GM12878 (cell line): ENCODE results near the gene FOLR2. TPM values are rescaled to one million over a fixed set of nuclear protein-coding genes. Genes with fewer than 3 reads are reported as not detected.

Experiments used
- ATAC-seq: fragments of 200-7000 bp; cut with Tn5 transposase; 3 replicates; pipeline ENCODE4 v1.9.1; 2020; ENCODE audit warnings: mild to moderate bottlenecking, moderate library complexity
- BruUV-seq: library from RNA; stranded (reverse); fragments of 400-500 nt; replicated peaks from 2 replicates; lab custom pipeline; 2021; lab: Mats Ljungman, UMichigan
- CTCF ChIA-PET: fragments of 300-600 bp; sonication (Branson Sonifier 250); formaldehyde crosslinking; extraction: SDS; loops from one replicate; lab custom pipeline; 2021; ENCODE audit warnings: inconsistent platforms; lab: Yijun Ruan, JAX
- POLR2A ChIA-PET: fragments of 350-600 bp; formaldehyde crosslinking; extraction: SDS; loops from one replicate; lab custom pipeline; 2021; ENCODE audit warnings: inconsistent platforms; lab: Charles Lee
- RAD21 ChIA-PET: fragments of 300-600 bp; sonication (Branson Sonifier 250); formaldehyde crosslinking; loops from one replicate; lab custom pipeline; 2023; ENCODE audit warnings: antibody characterized with exemption; ENCODE audit not compliant: unreplicated experiment; lab: Charles Lee
- SMC1A ChIA-PET: fragments of 300-600 bp; sonication (Branson Sonifier 250); formaldehyde crosslinking; loops from one replicate; lab custom pipeline; 2023; ENCODE audit not compliant: unreplicated experiment, uncharacterized antibody; lab: Charles Lee
- DNase-seq: peaks from one replicate; pipeline ENCODE4 v3.0.0-alpha.2; 2011; ENCODE audit warnings: low read depth, low spot score
- FAIRE-seq: peaks from 3 replicates; lab custom pipeline; 2011; peaks lifted over from hg19 to GRCh38; lab: Jason Lieb, UNC
- H2AFZ ChIP-seq: 2 replicates; pipeline ENCODE4 v1.6.0; 2011; ENCODE audit warnings: low read depth, low read length, control low read depth; ENCODE audit not compliant: control insufficient read depth
- H3K27ac ChIP-seq: 2 replicates; pipeline ENCODE4 v1.5.1; 2011; ENCODE audit warnings: control low read depth; ENCODE audit not compliant: control insufficient read depth, insufficient read depth
- H3K27me3 ChIP-seq, 2 experiments: replicated peaks in 1 of 2; 2 replicates each; pipeline versions ENCODE4 v1.6.0 to v1.6.1; 2011; ENCODE audit warnings: low read length in 1 of 2; ENCODE audit not compliant: control insufficient read depth in 2 of 2, insufficient read depth in 2 of 2
- H3K36me3 ChIP-seq, 2 experiments: 2 replicates each; pipeline ENCODE4 v1.5.1; 2011; ENCODE audit warnings: low read length in 1 of 2; ENCODE audit not compliant: control insufficient read depth in 2 of 2, insufficient read depth in 2 of 2
- H3K4me1 ChIP-seq: 2 replicates; pipeline ENCODE4 v1.6.1; 2011; ENCODE audit warnings: mild to moderate bottlenecking, low read length, moderate library complexity, mixed read lengths; ENCODE audit not compliant: control insufficient read depth, insufficient read depth
- H3K4me2 ChIP-seq: 2 replicates; pipeline ENCODE4 v1.6.0; 2011; ENCODE audit warnings: control low read depth; ENCODE audit not compliant: control insufficient read depth, insufficient read depth
- H3K4me3 ChIP-seq: fragments of 200-600 bp; sonication (generic); 2 replicates; pipeline ENCODE4 v1.5.1; 2016
- H3K79me2 ChIP-seq: 2 replicates; pipeline ENCODE4 v1.6.0; 2011; ENCODE audit warnings: low read length; ENCODE audit not compliant: control insufficient read depth, insufficient read depth
- H3K9ac ChIP-seq: 2 replicates; pipeline ENCODE4 v1.8.0; 2011; ENCODE audit warnings: low read length, control low read depth, mixed read lengths; ENCODE audit not compliant: control insufficient read depth, insufficient read depth
- H3K9me3 ChIP-seq: replicated peaks from 3 replicates; pipeline ENCODE4 v1.5.1; 2011; ENCODE audit warnings: mild to moderate bottlenecking, low read length; ENCODE audit not compliant: control insufficient read depth, insufficient read depth
- H4K20me1 ChIP-seq: 2 replicates; pipeline ENCODE4 v1.6.0; 2011; ENCODE audit not compliant: control insufficient read depth, insufficient read depth
- EP300 ChIP-seq, 2 experiments: fragments of 150-350 bp in 1 of 2; IDR thresholded peaks; 2 replicates each; pipeline ENCODE4 v1.6.1; 2011 to 2012; ENCODE audit warnings: low read depth in 2 of 2, low read length in 2 of 2, borderline replicate concordance in 1 of 2, improper control_type of control experiment in 1 of 2, inconsistent platforms in 1 of 2; ENCODE audit not compliant: control insufficient read depth in 1 of 2
- LARP7 ChIP-seq: fragments of 450-650 bp; IDR thresholded peaks from 2 replicates; pipeline ENCODE4 v1.6.1; 2017; ENCODE audit warnings: mild to moderate bottlenecking
- MAX ChIP-seq: IDR thresholded peaks from 2 replicates; pipeline ENCODE4 v1.6.1; 2012; ENCODE audit warnings: low read depth, low read length, improper control_type of control experiment
- NFIC ChIP-seq: IDR thresholded peaks from 2 replicates; pipeline ENCODE4 v1.6.1; 2012; ENCODE audit warnings: low read depth, mild to moderate bottlenecking, inconsistent platforms, low read length, moderate library complexity
- NKRF ChIP-seq: fragments of 450-650 bp; conservative IDR thresholded peaks from 2 replicates; pipeline ENCODE4 v1.6.1; 2017; ENCODE audit warnings: mild to moderate bottlenecking, moderate library complexity
- NR2F1 ChIP-seq: fragments of 450-650 bp; conservative IDR thresholded peaks from 2 replicates; pipeline ENCODE4 v1.6.1; 2017; ENCODE audit warnings: mild to moderate bottlenecking
- SMAD1 ChIP-seq: fragments of 450-650 bp; IDR thresholded peaks from 2 replicates; pipeline ENCODE4 v1.6.1; 2018; ENCODE audit warnings: mild to moderate bottlenecking, low read depth; ENCODE audit not compliant: partially characterized antibody
- SMARCA5 ChIP-seq: fragments of 450-650 bp; IDR thresholded peaks from 2 replicates; pipeline ENCODE4 v1.6.1; 2017; ENCODE audit warnings: mild to moderate bottlenecking
- SRF ChIP-seq, 2 experiments: IDR thresholded peaks; 2 replicates each; pipeline ENCODE4 v1.6.1; 2011; ENCODE audit warnings: low read depth in 2 of 2, low read length in 2 of 2, mild to moderate bottlenecking in 1 of 2, moderate library complexity in 1 of 2
- STAT1 ChIP-seq: fragments of 450-650 bp; conservative IDR thresholded peaks from 2 replicates; pipeline ENCODE4 v1.6.1; 2014; ENCODE audit warnings: antibody characterized with exemption, mild to moderate bottlenecking
- ZNF274 ChIP-seq: IDR thresholded peaks from one replicate; pipeline ENCODE4 v1.8.0; 2011; ENCODE audit not compliant: insufficient read length, insufficient read depth
- WGBS: methylation state at CpG from one replicate; pipeline ENCODE4 v1.1.6; 2016; ENCODE audit warnings: low lambda C conversion rate; ENCODE audit not compliant: insufficient replicate concordance, insufficient coverage; ENCODE audit errors: missing lambda C conversion rate; 5-methylcytosine and 5-hydroxymethylcytosine counted together
- in situ Hi-C: fragments of 300-500 bp; cut with MboI; formaldehyde crosslinking; loops from 9 replicates; pipeline ENCODE4 v1.14.3; 2018; ENCODE audit warnings: mixed read lengths
- intact Hi-C: fragments of 100-400 bp; cut with micrococcal nuclease; formaldehyde crosslinking; loops from one replicate; pipeline ENCODE4 v1.14.2; 2022; ENCODE audit not compliant: unreplicated experiment
- polyA plus RNA-seq, 11 experiments: library from polyadenylated mRNA; depleted of rRNA in 4 of 11; unstranded in 6 of 11; stranded (reverse) in 5 of 11; fragments of >200 nt; fragmentation: Nextera tagmentation in 4 of 11; fragmentation: Illumina TruSeq in 1 of 11; extraction: Ambion mirVana in 4 of 11; extraction: Trizol in 1 of 11; gene quantifications; 1 replicate in 1 of 11; 2 replicates in 10 of 11; pipeline versions ENCODE4 v1.2.1 to v1.2.3, GENCODE V29; 2011 to 2016; ENCODE audit warnings: inconsistent platforms in 2 of 11, missing spikeins in 2 of 11, low read depth in 1 of 11
- total RNA-seq, 4 experiments: library from RNA; depleted of rRNA in 3 of 4; stranded (reverse); fragments of >200 nt in 3 of 4; fragmentation: Illumina TruSeq in 1 of 4; extraction: Trizol in 1 of 4; gene quantifications; 2 replicates each; pipeline versions ENCODE4 v1.2.1 to v1.2.3, GENCODE V29; 2013 to 2021

The FOLR2 gene
- total and polyA plus RNA-seq, 10 of the 15 experiments (the other 5 are each of a cell fraction or from before 2014, with no cell fraction given) = 0.10 to 11.1 (median 1.9) TPM

- Histone ChIP-seq H3K36me3 (peaks cover 19 to 28% of the 10 kb centered on the region in 2 experiments; a peak in 3 of 4 replicates), H4K20me1 (no peaks in the 10 kb centered on the region; the same call in 1 of the 2 replicates), H3K9ac (no peak overlapping the region), H3K4me3 (no peak overlapping the region), H2AFZ (no peak overlapping the region), H3K27ac (no peak overlapping the region), H3K9me3 (no peaks in the 10 kb centered on the region), H3K27me3 (no peaks in the 10 kb centered on the region), H3K4me2 (no peak overlapping the region), H3K4me1 (peaks cover 8% of the 10 kb centered on the region), H3K79me2 (peaks cover 26% of the 10 kb centered on the region)
- DNase-seq (no peak), FAIRE-seq (no peak), ATAC-seq (no peak)
- ChIA-PET CTCF (interaction anchor here (1.0 to 1.2 kb wide), 2 partner anchors 9 to 32 kb away, joined by 4 to 5 read pairs; no protein-coding TSS in a partner anchor), POLR2A (no interaction called here), RAD21 (no interaction called here), SMC1A (interaction anchor here (1.2 kb wide), 1 partner anchor 203 kb away, joined by 3 read pairs; no protein-coding TSS in a partner anchor)
- TF ChIP-seq NFIC (no peak), NR2F1 (no peak), SRF (IDR thresholded peaks at IDR 0.05; ENCODE audit: low read depth in 2 of 2, low read length in 2 of 2) (0 out of 4 replicates have a peak, but pooled peaks of 1 of the 2 experiments have one; percentile 19)
- WGBS = 89% methylated on average over 13 of the region's 16 CpGs
- intact Hi-C loops (no loop called here), in situ Hi-C loops (no loop called here)
- BruUV-seq = no TSS peak
Observed at GRCh38 chr11:72228229-72228843, 11.7 kb downstream of the FOLR2 start.

- 91% methylated on average over 7 of the region's 7 CpGs for WGBS
- no peak overlapping the region for H3K27ac ChIP-seq
- CTCF ChIA-PET = interaction anchor here (1.2 kb wide), 1 partner anchor 33 kb away, joined by 4 read pairs; no protein-coding TSS in a partner anchor
- DNase-seq = no peak
- H3K79me2 ChIP-seq = peaks cover 25% of the 10 kb centered on the region
- no TSS peak for BruUV-seq
- H3K36me3 ChIP-seq = peaks cover 22 to 31% of the 10 kb centered on the region in 2 experiments; a peak in 3 of 4 replicates
- POLR2A ChIA-PET = no interaction called here
- in situ Hi-C loops (no loop called here), intact Hi-C loops (no loop called here)
- peaks cover 8% of the 10 kb centered on the region for H3K4me1 ChIP-seq
- RAD21 ChIA-PET = no interaction called here
- no peaks in the 10 kb centered on the region; the same call in 1 of the 2 replicates for H4K20me1 ChIP-seq
- H3K4me3 ChIP-seq = no peak overlapping the region
- SMC1A ChIA-PET = no interaction called here
- no peak for FAIRE-seq
- no peak overlapping the region for H3K4me2 ChIP-seq
- no peak overlapping the region for H2AFZ ChIP-seq
- no peak for ATAC-seq
- H3K9me3 ChIP-seq = no peaks in the 10 kb centered on the region
- H3K9ac ChIP-seq = no peak overlapping the region
- H3K27me3 ChIP-seq = no peaks in the 10 kb centered on the region
- no peak for TF ChIP-seq MAX
- TF ChIP-seq NKRF = no peak
- no peak for TF ChIP-seq EP300 (IDR thresholded peaks at IDR 0.05; ENCODE audit: borderline replicate concordance in 1 of 2, control insufficient read depth in 1 of 2, low read depth in 2 of 2, low read length in 2 of 2)
- TF ChIP-seq LARP7 = no peak
- no peak for TF ChIP-seq SMARCA5
- TF ChIP-seq STAT1 = no peak
- TF ChIP-seq ZNF274 = no peak
- no peak for TF ChIP-seq SMAD1
Observed at GRCh38 chr11:72228844-72229231, 12.2 kb downstream of the FOLR2 start.
